Superior temporal gyrus (tissue), 1 donor: Measurements from ENCODE around the gene CLDN20.
A peak's percentile ranks its signal among the peaks of the same experiment; 100 is the strongest.
"Not testable (repeated sequence)": the region's sequence is repeated elsewhere in the genome, so short reads cannot be mapped to it uniquely, and the experiment has no call there.

Experiments
- DNase-seq: peaks from one replicate; pipeline ENCODE4 v3.0.0-alpha.2; 2016; ENCODE audit errors: extremely low spot score

CLDN20 gene

GRCh38 chr6:155311583-155311982 is 47.8 kb downstream of the CLDN20 start:
- DNase-seq = no peak

- DNase-seq = not testable (repeated sequence)
Observed at GRCh38 chr6:155312950-155313349, 49.1 kb downstream of the CLDN20 start.

- no peak for DNase-seq
Observed at GRCh38 chr6:155313602-155314091, 49.8 kb downstream of the CLDN20 start.

- peak; percentile 99 for DNase-seq
Observed at GRCh38 chr6:155314092-155314772, 50.4 kb downstream of the CLDN20 start, which contains the start of gene TFB1M. TFB1M (minus strand) TSS chr6:155314484; CDS start chr6:155314428, 56 bp downstream.

- DNase-seq = no peak
Observed at GRCh38 chr6:155314773-155315515, 51.1 kb downstream of the CLDN20 start.

- no peak for DNase-seq
Observed at GRCh38 chr6:155315516-155315871, 51.7 kb downstream of the CLDN20 start.

GRCh38 chr6:155316419-155316818 is 52.6 kb downstream of the CLDN20 start:
- no peak for DNase-seq

GRCh38 chr6:155317186-155317585 is 53.4 kb downstream of the CLDN20 start:
- DNase-seq = peak; percentile 55

GRCh38 chr6:155319902-155320301 is 56.1 kb downstream of the CLDN20 start:
- DNase-seq = peak; percentile 40

GRCh38 chr6:155324172-155324571 is 60.4 kb downstream of the CLDN20 start:
- no peak for DNase-seq

GRCh38 chr6:155324993-155325392 is 61.2 kb downstream of the CLDN20 start:
- no peak for DNase-seq

- DNase-seq = no peak
Observed at GRCh38 chr6:155325700-155326516, 62.1 kb downstream of the CLDN20 start.
